Suprapubic skin (tissue), 4 donors: Measurements from ENCODE around the gene ZNF77.

ENCODE experiments used
- CTCF ChIP-seq, 2 donors: fragments of 200-600 bp in 1 of 2; fragments of 450-650 bp in 1 of 2; sonication (generic) in 1 of 2; IDR thresholded peaks; one replicate each; pipeline ENCODE4 v1.5.1; 2016 to 2019; ENCODE audit warnings: antibody characterized with exemption in 2 of 2, mild to moderate bottlenecking in 1 of 2, moderate library complexity in 1 of 2
- POLR2A ChIP-seq, 2 donors: fragments of 450-650 bp; IDR thresholded peaks; one replicate each; pipeline ENCODE4 v1.6.1; 2017; ENCODE audit warnings: antibody characterized with exemption in 2 of 2, mild to moderate bottlenecking in 2 of 2, moderate library complexity in 2 of 2
- POLR2AphosphoS5 ChIP-seq, 3 donors: sonication (generic); formaldehyde crosslinking; IDR thresholded peaks; one replicate each; pipeline ENCODE4 v1.6.1; 2017; ENCODE audit warnings: antibody characterized with exemption in 3 of 3

GRCh38 chr19:2888731-2889224, 56.0 kb downstream of the ZNF77 start:
- no peak for TF ChIP-seq CTCF (IDR thresholded peaks at IDR 0.05)
- TF ChIP-seq POLR2A (IDR thresholded peaks at IDR 0.05): no peak
- TF ChIP-seq POLR2AphosphoS5 (IDR thresholded peaks at IDR 0.05): no peak
